NCI-H1105 (cell line): ENCODE data around the gene THSD4.
A peak's percentile ranks its signal among the peaks of the same experiment; 100 is the strongest.

Source experiments
- DNase-seq: peaks from one replicate; lab custom pipeline; 2025; lab: John Stamatoyannopoulos, UW

THSD4 gene

GRCh38 chr15:71753346-71753745, 638.1 kb downstream of the THSD4 start:
- no peak for DNase-seq

- no peak for DNase-seq
These were observed 639.4 kb downstream of the THSD4 start for GRCh38 chr15:71754660-71755059.

GRCh38 chr15:71755092-71755970, 640.1 kb downstream of the THSD4 start:
- no peak for DNase-seq

- no peak for DNase-seq
These were observed 641.5 kb downstream of the THSD4 start for GRCh38 chr15:71756599-71757352.

- no peak for DNase-seq
These were observed 642.7 kb downstream of the THSD4 start for GRCh38 chr15:71757741-71758530.

- DNase-seq = no peak
These were observed 643.4 kb downstream of the THSD4 start for GRCh38 chr15:71758711-71759110.

GRCh38 chr15:71760852-71761251, 645.6 kb downstream of the THSD4 start:
- DNase-seq = no peak

- no peak for DNase-seq
These were observed 646.4 kb downstream of the THSD4 start for GRCh38 chr15:71761649-71762048.

GRCh38 chr15:71768184-71768583, 652.9 kb downstream of the THSD4 start:
- no peak for DNase-seq

- DNase-seq = no peak
These were observed 658.1 kb downstream of the THSD4 start for GRCh38 chr15:71773206-71773859.

GRCh38 chr15:71775856-71776255, 660.6 kb downstream of the THSD4 start:
- no peak for DNase-seq

- no peak for DNase-seq
These were observed 661.0 kb downstream of the THSD4 start for GRCh38 chr15:71776304-71776703.

GRCh38 chr15:71777216-71777943, 662.1 kb downstream of the THSD4 start:
- DNase-seq = no peak

- no peak for DNase-seq
These were observed 664.0 kb downstream of the THSD4 start for GRCh38 chr15:71779073-71779797.

- DNase-seq = peak; percentile 43
These were observed 665.1 kb downstream of the THSD4 start for GRCh38 chr15:71780115-71780976.

- no peak for DNase-seq
These were observed 666.1 kb downstream of the THSD4 start for GRCh38 chr15:71781179-71781964.

GRCh38 chr15:71781965-71782265, 666.6 kb downstream of the THSD4 start:
- DNase-seq = no peak

GRCh38 chr15:71782422-71783165, 667.3 kb downstream of the THSD4 start:
- no peak for DNase-seq
